22Rv1 (cell line): Measurements from ENCODE around the gene EME2.

Experiments used
- H3K27ac ChIP-seq: fragments of 450-650 bp; 2 replicates; pipeline ENCODE4 v1.5.1; 2017
- ZFX ChIP-seq: fragments of 450-650 bp; IDR thresholded peaks from 2 replicates; pipeline ENCODE4 v1.6.1; 2017; ENCODE audit warnings: antibody characterized with exemption, borderline replicate concordance
- TF ChIP-seq, protein P1 (sequence below): fragments of 450-650 bp; IDR thresholded peaks from 2 replicates; pipeline ENCODE4 v1.5.1; 2017; ENCODE audit warnings: mild to moderate bottlenecking

Gene EME2

DNA sequence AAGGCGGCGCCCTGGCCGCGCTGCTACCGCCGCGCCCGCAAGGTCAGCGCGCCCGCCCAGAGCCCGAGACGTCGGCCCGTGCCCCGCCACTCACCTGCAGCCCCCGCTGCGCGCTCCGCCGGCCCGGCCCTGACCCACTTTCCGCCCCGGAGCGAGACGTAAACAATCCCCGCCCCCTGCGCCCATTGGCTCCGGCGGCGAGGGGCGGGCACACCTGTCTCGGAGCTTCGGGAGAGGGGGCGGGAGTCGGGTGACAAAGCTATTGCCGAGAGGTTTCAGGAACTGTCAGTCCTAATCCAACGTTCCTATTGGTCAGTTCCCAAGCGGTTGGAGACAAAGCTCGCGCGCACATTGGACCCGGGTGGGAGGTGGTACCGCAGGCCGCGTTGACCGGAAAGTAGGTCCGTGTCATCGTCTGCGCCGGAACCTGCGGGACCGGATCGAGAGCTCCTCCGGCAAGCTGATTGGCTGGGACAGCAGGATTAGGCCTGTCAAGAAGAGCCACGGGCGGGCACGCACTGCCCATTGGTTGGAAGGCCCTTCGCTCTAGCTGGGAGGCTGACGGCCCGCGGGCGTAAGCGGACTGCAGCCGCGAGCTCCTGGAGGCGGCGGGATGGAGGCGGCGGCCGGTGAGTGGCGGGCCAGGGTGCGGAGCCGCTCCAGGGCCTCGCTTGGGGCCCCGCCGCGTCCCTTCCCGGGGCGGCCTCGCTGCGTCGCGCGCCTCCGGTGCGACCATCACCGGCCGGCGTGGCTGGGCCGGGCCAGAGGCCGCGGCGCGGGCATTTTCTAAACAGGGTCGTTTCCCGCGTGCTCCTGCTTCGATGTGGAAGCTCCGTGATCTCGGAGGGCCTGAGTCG lies 10.0 kb downstream of the EME2 start, which contains the start of the genes NUBP2 and SPSB3:
Gene NUBP2 (plus strand): TSS at position 553 of the 857 bp plus-strand sequence. CDS start 61 bp downstream, at position 614.
Gene SPSB3 (minus strand): TSS at position 164 of the 857 bp plus-strand sequence. CDS start 1,088 bp downstream, outside the sequence.
- H3K27ac ChIP-seq, result peak within 1 kb of the TSS; percentile 93
- TF ChIP-seq ZFX, result no peak
- TF ChIP-seq, protein P1, sequence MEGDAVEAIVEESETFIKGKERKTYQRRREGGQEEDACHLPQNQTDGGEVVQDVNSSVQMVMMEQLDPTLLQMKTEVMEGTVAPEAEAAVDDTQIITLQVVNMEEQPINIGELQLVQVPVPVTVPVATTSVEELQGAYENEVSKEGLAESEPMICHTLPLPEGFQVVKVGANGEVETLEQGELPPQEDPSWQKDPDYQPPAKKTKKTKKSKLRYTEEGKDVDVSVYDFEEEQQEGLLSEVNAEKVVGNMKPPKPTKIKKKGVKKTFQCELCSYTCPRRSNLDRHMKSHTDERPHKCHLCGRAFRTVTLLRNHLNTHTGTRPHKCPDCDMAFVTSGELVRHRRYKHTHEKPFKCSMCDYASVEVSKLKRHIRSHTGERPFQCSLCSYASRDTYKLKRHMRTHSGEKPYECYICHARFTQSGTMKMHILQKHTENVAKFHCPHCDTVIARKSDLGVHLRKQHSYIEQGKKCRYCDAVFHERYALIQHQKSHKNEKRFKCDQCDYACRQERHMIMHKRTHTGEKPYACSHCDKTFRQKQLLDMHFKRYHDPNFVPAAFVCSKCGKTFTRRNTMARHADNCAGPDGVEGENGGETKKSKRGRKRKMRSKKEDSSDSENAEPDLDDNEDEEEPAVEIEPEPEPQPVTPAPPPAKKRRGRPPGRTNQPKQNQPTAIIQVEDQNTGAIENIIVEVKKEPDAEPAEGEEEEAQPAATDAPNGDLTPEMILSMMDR, result no peak

DNA sequence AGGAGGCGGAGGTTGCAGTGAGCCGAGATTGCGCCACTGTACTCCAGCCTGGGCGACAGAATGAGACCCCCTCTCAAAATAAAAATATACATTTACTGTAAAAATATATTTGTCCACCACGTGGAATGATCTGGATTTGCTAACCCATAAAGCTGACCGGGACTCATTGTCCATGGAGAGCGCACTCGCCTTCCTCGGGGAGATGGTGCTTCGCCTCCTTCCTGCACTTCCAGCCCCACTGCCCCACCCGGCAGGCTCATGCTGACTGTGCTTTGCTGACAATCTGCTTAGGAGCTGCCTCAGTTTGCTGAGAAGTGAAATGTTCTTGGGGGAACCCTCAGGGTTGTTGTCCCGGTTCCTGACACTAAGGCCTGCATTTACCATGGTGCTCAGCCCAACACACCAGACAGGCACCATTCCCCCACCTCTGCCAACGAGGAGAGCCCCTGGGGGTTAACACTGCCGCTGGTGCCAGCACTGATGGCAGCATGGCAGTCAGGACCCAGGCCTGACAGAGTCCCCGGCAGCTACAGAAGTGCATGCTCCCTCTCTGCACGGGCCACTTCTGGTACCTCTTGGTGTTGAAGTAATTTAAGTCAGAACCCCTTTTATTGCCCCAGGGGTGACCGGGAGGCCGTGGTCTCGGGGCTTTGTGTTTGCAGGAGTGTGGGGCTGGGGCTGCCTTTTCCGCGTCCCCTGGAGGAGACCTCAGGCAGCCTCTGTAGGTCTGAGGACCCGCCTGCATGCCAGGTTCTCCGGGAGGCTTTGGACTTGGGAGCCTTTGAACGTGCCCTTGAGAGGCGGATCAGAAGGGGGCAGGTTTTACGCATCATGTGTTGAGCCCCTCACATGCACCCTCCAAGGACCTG lies 12.6 kb downstream of the EME2 start:
- no peak for TF ChIP-seq ZFX
- TF ChIP-seq, protein P1, result no peak
- H3K27ac ChIP-seq, result no peak overlapping the region

DNA sequence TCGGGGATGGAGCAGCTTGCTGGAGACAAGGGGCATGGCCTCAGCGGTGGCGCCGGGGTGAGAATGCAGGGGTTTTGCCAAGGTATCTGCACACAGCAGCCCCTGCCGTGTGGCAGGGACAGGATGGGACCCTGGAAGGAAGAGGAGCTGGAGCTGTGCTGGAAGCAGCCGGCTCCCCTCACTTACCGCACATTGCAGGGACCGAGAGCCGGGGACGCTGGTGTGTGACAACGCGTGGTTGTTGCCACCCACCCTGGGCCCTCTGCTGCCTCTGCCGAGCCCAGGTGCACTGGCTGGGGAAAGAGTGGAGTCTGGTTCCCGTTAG lies 13.2 kb downstream of the EME2 start:
- TF ChIP-seq, protein P1, result no peak
- no peak for TF ChIP-seq ZFX
- no peak overlapping the region for H3K27ac ChIP-seq

DNA sequence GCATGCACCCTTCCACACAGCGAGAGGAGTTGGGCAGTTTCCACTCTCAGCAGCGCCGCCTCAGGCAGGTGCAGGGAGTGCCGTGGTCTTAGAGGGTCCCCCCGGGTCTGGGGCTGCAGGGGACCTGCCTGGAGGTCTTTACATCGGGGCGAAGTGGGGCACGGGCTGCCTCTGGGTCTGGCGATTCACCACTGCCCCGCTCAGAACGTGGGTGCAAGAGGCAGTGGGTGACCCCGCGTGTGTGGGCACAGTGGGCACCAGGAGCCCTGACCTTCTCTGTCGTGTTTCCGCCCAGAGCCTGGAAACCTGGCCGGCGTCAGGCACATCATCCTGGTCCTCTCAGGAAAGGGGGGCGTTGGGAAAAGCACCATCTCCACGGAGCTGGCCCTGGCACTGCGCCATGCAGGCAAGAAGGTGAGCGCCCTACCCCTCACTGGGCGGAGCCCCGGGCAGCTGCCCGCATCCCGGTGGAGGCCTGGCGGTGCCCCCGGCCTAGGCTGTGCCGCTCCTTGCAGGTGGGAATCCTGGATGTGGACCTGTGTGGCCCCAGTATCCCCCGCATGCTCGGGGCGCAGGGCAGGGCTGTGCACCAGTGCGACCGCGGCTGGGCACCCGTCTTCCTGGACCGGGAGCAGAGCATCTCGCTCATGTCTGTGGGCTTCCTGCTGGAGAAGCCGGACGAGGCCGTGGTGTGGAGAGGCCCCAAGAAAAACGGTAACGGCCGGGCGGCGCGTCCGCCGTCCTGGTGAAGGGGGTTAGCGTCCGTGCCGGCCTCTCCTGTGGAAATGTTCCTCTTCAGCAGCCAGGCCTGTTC lies 13.8 kb downstream of the EME2 start:
- TF ChIP-seq, protein P1, result 0 out of 2 replicates have a peak, but pooled peaks have one; percentile 9
- TF ChIP-seq ZFX, result no peak
- no peak overlapping the region for H3K27ac ChIP-seq

DNA sequence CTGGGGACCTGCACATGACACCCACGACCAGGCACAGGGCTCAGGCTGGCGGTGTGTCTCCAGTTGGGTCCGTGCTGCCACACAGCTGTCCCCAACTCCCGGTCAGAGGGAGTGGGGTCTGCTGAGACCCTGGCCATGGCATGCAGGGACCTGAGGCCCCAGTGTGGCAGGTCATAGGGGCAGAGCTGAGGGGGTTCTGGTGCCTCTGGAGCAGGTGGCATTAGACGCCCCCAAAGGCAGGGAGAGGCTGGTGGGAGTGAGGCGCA lies 14.4 kb downstream of the EME2 start:
- no peak for TF ChIP-seq ZFX
- TF ChIP-seq, protein P1, result no peak
- no peak overlapping the region for H3K27ac ChIP-seq

DNA sequence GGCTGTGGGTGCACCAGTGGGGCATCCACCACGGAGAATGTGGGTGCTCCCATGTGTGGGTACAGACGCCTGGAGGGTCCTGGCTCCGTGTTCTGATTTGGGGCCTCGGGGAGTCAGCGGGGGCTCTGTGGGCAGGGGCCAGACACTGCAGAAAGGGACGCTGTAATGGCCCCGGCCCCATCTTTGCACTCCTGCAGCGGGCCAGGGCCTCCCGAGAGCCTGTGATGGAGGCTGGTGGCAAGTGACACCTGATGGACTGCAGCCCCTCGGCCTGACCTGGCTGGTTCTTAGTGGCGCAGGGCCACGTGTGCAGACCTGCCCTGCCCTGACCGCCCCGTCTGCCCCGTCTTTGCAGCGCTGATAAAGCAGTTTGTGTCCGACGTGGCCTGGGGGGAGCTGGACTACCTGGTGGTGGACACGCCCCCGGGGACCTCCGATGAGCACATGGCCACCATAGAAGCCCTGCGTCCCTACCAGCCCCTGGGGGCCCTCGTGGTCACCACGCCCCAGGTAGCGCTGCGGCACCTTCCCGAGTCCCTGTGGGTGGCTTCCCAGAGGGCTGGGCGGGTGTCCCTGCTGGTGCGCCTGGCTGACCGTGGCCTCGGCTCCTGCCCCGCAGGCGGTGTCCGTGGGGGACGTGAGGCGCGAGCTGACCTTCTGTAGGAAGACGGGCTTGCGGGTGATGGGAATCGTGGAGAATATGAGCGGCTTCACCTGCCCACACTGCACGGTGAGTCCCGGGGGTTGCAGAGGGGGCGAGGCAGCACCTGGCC lies 14.9 kb downstream of the EME2 start:
- TF ChIP-seq, protein P1, result no peak
- no peak for TF ChIP-seq ZFX
- H3K27ac ChIP-seq, result no peak overlapping the region
